GM10266 (cell line): ENCODE results near the gene ZNF319.

Experiments used
- DNase-seq: peaks from one replicate; pipeline ENCODE4 v3.0.0; 2012; ENCODE audit errors: extremely low spot score
- TF ChIP-seq, protein P1 (sequence below): IDR thresholded peaks from 2 replicates; pipeline ENCODE4 v1.5.1; 2012; ENCODE audit warnings: mild to moderate bottlenecking, low read depth; ENCODE audit not compliant: control insufficient read depth, insufficient read depth; ENCODE audit errors: missing control alignments

Gene ZNF319

DNA sequence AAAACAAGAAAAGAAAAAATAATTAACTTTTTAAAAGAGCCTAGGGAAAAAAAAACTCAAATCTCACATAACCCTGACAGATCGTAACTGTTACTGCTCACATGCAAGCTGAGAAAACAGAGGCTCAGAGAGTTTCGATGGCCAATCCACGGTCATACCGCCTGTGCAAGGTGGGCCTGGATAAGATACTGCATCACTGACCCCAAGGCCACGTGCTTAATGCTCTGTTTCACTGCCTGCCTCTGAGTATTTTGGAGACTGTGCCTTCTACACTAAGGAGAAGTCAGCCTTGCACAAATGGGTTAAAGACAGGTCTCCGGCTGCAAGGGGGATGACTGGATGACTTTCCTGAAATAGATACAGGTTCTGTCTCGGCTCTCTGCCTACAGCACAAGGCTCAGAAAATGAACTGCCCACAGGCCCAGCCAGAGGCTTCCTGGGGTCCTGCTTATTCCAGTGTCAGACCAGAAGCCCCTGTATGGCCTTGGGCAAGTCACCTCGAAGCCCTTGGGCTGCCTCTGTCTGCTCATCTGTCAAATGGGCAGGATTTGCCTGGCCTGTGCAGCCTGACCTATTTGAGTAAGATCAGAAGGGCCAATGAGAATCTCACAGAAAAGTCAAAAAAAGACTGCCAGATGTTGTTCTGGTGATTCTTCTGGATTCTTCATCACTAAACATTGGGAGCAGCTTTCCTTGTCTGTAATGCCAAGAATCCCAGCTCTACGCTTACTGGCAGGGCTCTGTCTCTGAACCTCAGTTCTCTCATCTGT is 55.3 kb downstream of the ZNF319 start:
- TF ChIP-seq, protein P1, sequence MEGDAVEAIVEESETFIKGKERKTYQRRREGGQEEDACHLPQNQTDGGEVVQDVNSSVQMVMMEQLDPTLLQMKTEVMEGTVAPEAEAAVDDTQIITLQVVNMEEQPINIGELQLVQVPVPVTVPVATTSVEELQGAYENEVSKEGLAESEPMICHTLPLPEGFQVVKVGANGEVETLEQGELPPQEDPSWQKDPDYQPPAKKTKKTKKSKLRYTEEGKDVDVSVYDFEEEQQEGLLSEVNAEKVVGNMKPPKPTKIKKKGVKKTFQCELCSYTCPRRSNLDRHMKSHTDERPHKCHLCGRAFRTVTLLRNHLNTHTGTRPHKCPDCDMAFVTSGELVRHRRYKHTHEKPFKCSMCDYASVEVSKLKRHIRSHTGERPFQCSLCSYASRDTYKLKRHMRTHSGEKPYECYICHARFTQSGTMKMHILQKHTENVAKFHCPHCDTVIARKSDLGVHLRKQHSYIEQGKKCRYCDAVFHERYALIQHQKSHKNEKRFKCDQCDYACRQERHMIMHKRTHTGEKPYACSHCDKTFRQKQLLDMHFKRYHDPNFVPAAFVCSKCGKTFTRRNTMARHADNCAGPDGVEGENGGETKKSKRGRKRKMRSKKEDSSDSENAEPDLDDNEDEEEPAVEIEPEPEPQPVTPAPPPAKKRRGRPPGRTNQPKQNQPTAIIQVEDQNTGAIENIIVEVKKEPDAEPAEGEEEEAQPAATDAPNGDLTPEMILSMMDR, result no peak
- no peak for DNase-seq
